IMR-90 (cell line): ENCODE data around the gene MB. TPM values are rescaled to one million over a fixed set of nuclear protein-coding genes. Genes with fewer than 3 reads are reported as not detected.

Experiments
- ATAC-seq: fragments of 200-7000 bp; cut with Tn5 transposase; 2 replicates; pipeline ENCODE4 v1.9.1; 2020; ENCODE audit warnings: low read depth, mild to moderate bottlenecking, moderate library complexity
- BruUV-seq: library from RNA; stranded (reverse); fragments of 400-500 nt; replicated peaks from 2 replicates; lab custom pipeline; 2021; lab: Mats Ljungman, UMichigan
- CTCF ChIA-PET: fragments of 300-600 bp; formaldehyde crosslinking; extraction: SDS; loops from one replicate; lab custom pipeline; 2021; ENCODE audit warnings: antibody characterized with exemption; lab: Yijun Ruan, JAX
- POLR2A ChIA-PET: fragments of 300-600 bp; sonication (Branson Sonifier 250); formaldehyde crosslinking; loops from one replicate; lab custom pipeline; 2022; ENCODE audit warnings: antibody characterized with exemption; ENCODE audit not compliant: unreplicated experiment; lab: Charles Lee
- DNase-seq: peaks from one replicate; pipeline ENCODE4 v3.0.0; 2013
- H2AFZ ChIP-seq: replicated peaks from 2 replicates; pipeline ENCODE3; 2013; ENCODE audit warnings: low read length, mild to moderate bottlenecking; ENCODE audit not compliant: poor library complexity
- H2AK5ac ChIP-seq: 2 replicates; pipeline ENCODE4 v1.6.1; 2013; ENCODE audit warnings: low read depth, low read length, inconsistent platforms
- H2AK9ac ChIP-seq: replicated peaks from 2 replicates; pipeline ENCODE3; 2013; ENCODE audit warnings: mild to moderate bottlenecking, low read depth, low read length, moderate library complexity; ENCODE audit not compliant: poor library complexity
- H2BK120ac ChIP-seq: 2 replicates; pipeline ENCODE4 v1.6.1; 2013; ENCODE audit warnings: low read depth, low read length, inconsistent platforms
- H2BK15ac ChIP-seq: 3 replicates; pipeline ENCODE4 v1.6.1; 2013; ENCODE audit warnings: low read depth, low read length, inconsistent platforms
- H2BK20ac ChIP-seq: 2 replicates; pipeline ENCODE4 v1.6.1; 2013; ENCODE audit warnings: low read depth, mild to moderate bottlenecking, inconsistent platforms, low read length, moderate library complexity
- H2BK5ac ChIP-seq: 2 replicates; pipeline ENCODE4 v1.6.1; 2013; ENCODE audit warnings: mild to moderate bottlenecking, low read depth, low read length, inconsistent platforms; ENCODE audit not compliant: poor library complexity, severe bottlenecking
- H3K14ac ChIP-seq: replicated peaks from 2 replicates; pipeline ENCODE4 v1.6.1; 2013; ENCODE audit warnings: low read depth, low read length, inconsistent platforms
- H3K18ac ChIP-seq: 2 replicates; pipeline ENCODE4 v1.6.1; 2013; ENCODE audit warnings: low read depth, low read length, control low read depth
- H3K23ac ChIP-seq: 2 replicates; pipeline ENCODE4 v1.6.1; 2013; ENCODE audit warnings: low read depth, low read length, inconsistent platforms
- H3K27ac ChIP-seq: 2 replicates; pipeline ENCODE4 v1.5.1; 2013; ENCODE audit warnings: mild to moderate bottlenecking, control low read depth, low read length; ENCODE audit not compliant: insufficient read depth
- H3K27me3 ChIP-seq: 2 replicates; pipeline ENCODE4 v1.6.1; 2013; ENCODE audit warnings: low read length; ENCODE audit not compliant: control insufficient read depth, insufficient read depth
- H3K36me3 ChIP-seq: 2 replicates; pipeline ENCODE4 v1.6.1; 2013; ENCODE audit warnings: low read length, mixed read lengths; ENCODE audit not compliant: control insufficient read depth, insufficient read depth
- H3K4ac ChIP-seq: 2 replicates; pipeline ENCODE4 v1.6.1; 2013; ENCODE audit warnings: low read depth, low read length, inconsistent platforms
- H3K4me1 ChIP-seq: 2 replicates; pipeline ENCODE4 v1.6.1; 2013; ENCODE audit warnings: low read length, mixed read lengths; ENCODE audit not compliant: control insufficient read depth, insufficient read depth
- H3K4me2 ChIP-seq: 2 replicates; pipeline ENCODE4 v1.6.1; 2013; ENCODE audit warnings: low read depth, mild to moderate bottlenecking, control low read depth, low read length, moderate library complexity
- H3K4me3 ChIP-seq: 2 replicates; pipeline ENCODE4 v1.5.1; 2013; ENCODE audit warnings: low read depth, mild to moderate bottlenecking, control low read depth, low read length, moderate library complexity; ENCODE audit not compliant: insufficient read depth
- H3K56ac ChIP-seq: 2 replicates; pipeline ENCODE4 v1.6.1; 2013; ENCODE audit warnings: low read length, inconsistent platforms; ENCODE audit not compliant: insufficient read depth; ENCODE audit errors: extremely low read depth
- H3K79me1 ChIP-seq, 2 experiments: 2 replicates each; pipeline ENCODE4 v1.6.1; 2013; ENCODE audit warnings: low read length in 2 of 2, inconsistent platforms in 1 of 2, low read depth in 1 of 2
- H3K9ac ChIP-seq: 2 replicates; pipeline ENCODE4 v1.6.1; 2013; ENCODE audit warnings: low read depth, low read length, control low read depth
- H3K9me1 ChIP-seq: 2 replicates; pipeline ENCODE4 v1.6.1; 2013; ENCODE audit warnings: low read length, inconsistent platforms; ENCODE audit not compliant: insufficient read depth
- H3K9me3 ChIP-seq: 2 replicates; pipeline ENCODE4 v1.6.1; 2013; ENCODE audit warnings: low read length; ENCODE audit not compliant: control insufficient read depth, insufficient read depth
- H4K20me1 ChIP-seq: 2 replicates; pipeline ENCODE4 v1.6.1; 2013; ENCODE audit warnings: low read length, inconsistent platforms; ENCODE audit not compliant: insufficient read depth
- H4K5ac ChIP-seq: 2 replicates; pipeline ENCODE4 v1.6.1; 2013; ENCODE audit warnings: mild to moderate bottlenecking, low read depth, low read length, control low read depth
- H4K8ac ChIP-seq, 2 experiments: 2 replicates each; pipeline ENCODE4 v1.6.1; 2013; ENCODE audit warnings: low read depth in 2 of 2, low read length in 2 of 2, control low read depth in 1 of 2, inconsistent platforms in 1 of 2
- H4K91ac ChIP-seq: 2 replicates; pipeline ENCODE4 v1.6.1; 2013; ENCODE audit warnings: low read depth, low read length, inconsistent platforms; ENCODE audit not compliant: insufficient read depth
- BHLHE40 ChIP-seq: fragments of 150-350 bp; IDR thresholded peaks from 2 replicates; pipeline ENCODE4 v1.6.1; 2016; ENCODE audit warnings: mild to moderate bottlenecking, low read depth, low read length
- CEBPB ChIP-seq: IDR thresholded peaks from 2 replicates; pipeline ENCODE4 v1.6.1; 2012; ENCODE audit warnings: low read depth, low read length, improper control_type of control experiment
- CHD1 ChIP-seq: IDR thresholded peaks from 2 replicates; pipeline ENCODE4 v1.6.1; 2012; ENCODE audit warnings: low read depth, low read length, improper control_type of control experiment
- FOS ChIP-seq: fragments of 150-350 bp; IDR thresholded peaks from 2 replicates; pipeline ENCODE4 v1.6.1; 2016; ENCODE audit warnings: low read depth, low read length
- MAFK ChIP-seq: IDR thresholded peaks from 2 replicates; pipeline ENCODE4 v1.6.1; 2012; ENCODE audit warnings: low read depth, low read length, improper control_type of control experiment
- MAZ ChIP-seq: IDR thresholded peaks from 2 replicates; pipeline ENCODE4 v1.6.1; 2012; ENCODE audit warnings: low read depth, mild to moderate bottlenecking, low read length, improper control_type of control experiment, moderate library complexity, borderline replicate concordance
- NFE2L2 ChIP-seq: fragments of 150-350 bp; IDR thresholded peaks from 2 replicates; pipeline ENCODE4 v1.6.1; 2016; ENCODE audit warnings: low read depth, mild to moderate bottlenecking, low read length
- POLR2A ChIP-seq: IDR thresholded peaks from 2 replicates; pipeline ENCODE4 v1.6.1; 2012; ENCODE audit warnings: mild to moderate bottlenecking, low read depth, low read length
- RCOR1 ChIP-seq: IDR thresholded peaks from 2 replicates; pipeline ENCODE4 v1.6.1; 2012; ENCODE audit warnings: mild to moderate bottlenecking, low read length, improper control_type of control experiment; ENCODE audit not compliant: insufficient replicate concordance
- RFX5 ChIP-seq: IDR thresholded peaks from 2 replicates; pipeline ENCODE4 v1.8.0; 2012; ENCODE audit warnings: low read depth, mild to moderate bottlenecking, low read length, moderate library complexity
- SMC3 ChIP-seq: fragments of 150-350 bp; IDR thresholded peaks from 2 replicates; pipeline ENCODE4 v1.6.1; 2016; ENCODE audit warnings: low read depth, mild to moderate bottlenecking, antibody characterized with exemption, low read length, moderate library complexity
- WGBS, 2 experiments: methylation state at CpG; one replicate each; pipeline versions ENCODE4 v1.1.5 to v1.1.7; 2013; ENCODE audit warnings: missing lambda C conversion rate in 2 of 2; ENCODE audit not compliant: insufficient read length in 1 of 2; ENCODE audit errors: extremely low coverage in 2 of 2; 5-methylcytosine and 5-hydroxymethylcytosine counted together
- dilution Hi-C: fragments of 300-500 bp; cut with HindIII; formaldehyde crosslinking; loops from one replicate; pipeline ENCODE4 v1.14.3; 2018; ENCODE audit warnings: low sequenced_read_pairs; ENCODE audit not compliant: unreplicated experiment
- in situ Hi-C: fragments of 300-500 bp; cut with MboI; formaldehyde crosslinking; loops from 3 replicates; pipeline ENCODE4 v1.14.3; 2019; ENCODE audit warnings: low sequenced_read_pairs, inconsistent platforms, mixed read lengths
- intact Hi-C: fragments of 100-400 bp; cut with micrococcal nuclease; formaldehyde crosslinking; loops from 2 replicates; pipeline ENCODE4 v1.10.0; 2022
- polyA plus RNA-seq, 3 experiments: library from polyadenylated mRNA; depleted of rRNA; stranded (reverse); fragments of >200 nt; gene quantifications; 2 replicates each; pipeline ENCODE4 v1.2.3, GENCODE V29; 2012; ENCODE audit warnings: low replicate concordance in 1 of 3
- total RNA-seq: library from RNA; depleted of rRNA; stranded (reverse); fragments of >200 nt; gene quantifications from 2 replicates; pipeline ENCODE4 v1.2.3, GENCODE V29; 2012
- TF ChIP-seq, protein P1 (sequence below): fragments of 150-350 bp; IDR thresholded peaks from 2 replicates; pipeline ENCODE4 v1.6.1; 2016; ENCODE audit warnings: low read depth, mild to moderate bottlenecking, low read length, moderate library complexity, borderline replicate concordance
- TF ChIP-seq, protein P2 (sequence below): fragments of 150-350 bp; IDR thresholded peaks from 2 replicates; pipeline ENCODE4 v1.6.1; 2017; ENCODE audit warnings: mild to moderate bottlenecking, antibody characterized with exemption, low read length, low read depth

Gene MB
- total and polyA plus RNA-seq, 2 of the 4 experiments (the other 2 are of a cell fraction) = not detected

DNA sequence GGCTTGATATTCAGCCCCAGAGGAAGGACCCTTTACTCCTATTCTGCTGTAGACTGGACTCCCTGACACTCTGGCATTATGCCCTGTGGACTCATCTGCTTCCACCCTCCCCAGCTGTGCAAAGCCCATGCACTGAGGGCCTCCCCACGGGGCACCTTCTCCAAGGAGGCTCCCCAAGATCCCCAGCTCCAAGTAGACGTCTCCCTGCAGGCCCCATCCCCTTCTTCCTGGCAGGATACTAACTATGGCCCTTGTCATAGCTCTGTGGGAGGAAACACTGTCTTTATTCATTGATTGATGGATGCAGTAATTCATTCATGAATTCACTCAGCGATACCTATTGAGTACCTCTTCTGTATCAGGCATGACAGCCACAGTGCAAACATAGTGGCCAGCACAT is 15.8 kb upstream of the MB start:
- H4K5ac ChIP-seq = no peak overlapping the region
- H3K27me3 ChIP-seq = no peaks in the 10 kb centered on the region
- H3K79me1 ChIP-seq = peaks cover 3 to 8% of the 10 kb centered on the region in 2 experiments; a peak in 3 of 4 replicates
- WGBS, 2 experiments = no CpG with 5 or more reads among the region's 3 CpGs
- no peak overlapping the region for H3K27ac ChIP-seq
- H2AFZ ChIP-seq = no peak overlapping the region
- H2BK5ac ChIP-seq = no peak overlapping the region
- dilution Hi-C loops = no loop called here
- no peak overlapping the region for H2BK120ac ChIP-seq
- H3K18ac ChIP-seq = no peak overlapping the region
- H3K23ac ChIP-seq = no peak overlapping the region
- CTCF ChIA-PET = no interaction called here
- H2BK20ac ChIP-seq = no peak overlapping the region
- H4K91ac ChIP-seq = no peak overlapping the region
- H3K9ac ChIP-seq = no peak overlapping the region
- no peaks in the 10 kb centered on the region for H3K9me3 ChIP-seq
- no peak for TF ChIP-seq RFX5
- TF ChIP-seq, protein P1, sequence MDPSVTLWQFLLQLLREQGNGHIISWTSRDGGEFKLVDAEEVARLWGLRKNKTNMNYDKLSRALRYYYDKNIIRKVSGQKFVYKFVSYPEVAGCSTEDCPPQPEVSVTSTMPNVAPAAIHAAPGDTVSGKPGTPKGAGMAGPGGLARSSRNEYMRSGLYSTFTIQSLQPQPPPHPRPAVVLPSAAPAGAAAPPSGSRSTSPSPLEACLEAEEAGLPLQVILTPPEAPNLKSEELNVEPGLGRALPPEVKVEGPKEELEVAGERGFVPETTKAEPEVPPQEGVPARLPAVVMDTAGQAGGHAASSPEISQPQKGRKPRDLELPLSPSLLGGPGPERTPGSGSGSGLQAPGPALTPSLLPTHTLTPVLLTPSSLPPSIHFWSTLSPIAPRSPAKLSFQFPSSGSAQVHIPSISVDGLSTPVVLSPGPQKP = no peak
- no peak for TF ChIP-seq MAFK
- no peak for TF ChIP-seq NFE2L2
- TF ChIP-seq POLR2A = no peak
- no peak for TF ChIP-seq RCOR1
- TF ChIP-seq, protein P2, sequence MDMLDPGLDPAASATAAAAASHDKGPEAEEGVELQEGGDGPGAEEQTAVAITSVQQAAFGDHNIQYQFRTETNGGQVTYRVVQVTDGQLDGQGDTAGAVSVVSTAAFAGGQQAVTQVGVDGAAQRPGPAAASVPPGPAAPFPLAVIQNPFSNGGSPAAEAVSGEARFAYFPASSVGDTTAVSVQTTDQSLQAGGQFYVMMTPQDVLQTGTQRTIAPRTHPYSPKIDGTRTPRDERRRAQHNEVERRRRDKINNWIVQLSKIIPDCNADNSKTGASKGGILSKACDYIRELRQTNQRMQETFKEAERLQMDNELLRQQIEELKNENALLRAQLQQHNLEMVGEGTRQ = no peak
- no peak for TF ChIP-seq FOS
- no peak for TF ChIP-seq CHD1
- TF ChIP-seq CEBPB = no peak
- no peak for TF ChIP-seq MAZ
- TF ChIP-seq SMC3 = no peak
- no peak for TF ChIP-seq BHLHE40
- H3K4me2 ChIP-seq = no peak overlapping the region
- POLR2A ChIA-PET = interaction anchor here (0.7 kb wide), 1 partner anchor 453 kb away, joined by 4 read pairs; no protein-coding TSS in a partner anchor
- ATAC-seq = no peak
- peaks cover 14% of the 10 kb centered on the region for H3K4me1 ChIP-seq
- H4K8ac ChIP-seq = no peak overlapping the region
- no peak overlapping the region for H3K4me3 ChIP-seq
- DNase-seq = no peak
- no peak overlapping the region for H3K14ac ChIP-seq
- no peak overlapping the region; the same call in 1 of the 2 replicates for H3K4ac ChIP-seq
- intact Hi-C loops = no loop called here
- H2BK15ac ChIP-seq = no peak overlapping the region
- H3K9me1 ChIP-seq = peaks cover 25% of the 10 kb centered on the region
- no peaks in the 10 kb centered on the region for H3K36me3 ChIP-seq
- no peak overlapping the region for H2AK9ac ChIP-seq
- no peaks in the 10 kb centered on the region for H4K20me1 ChIP-seq
- in situ Hi-C loops = loop anchor here (10.0 kb wide), 1 partner anchor 202 kb away; no protein-coding TSS in a partner anchor
- no peak overlapping the region for H3K56ac ChIP-seq
- no TSS peak for BruUV-seq
- H2AK5ac ChIP-seq = no peak overlapping the region
